Lung microvascular endothelial cell (primary cell): ENCODE data around the gene OR2AG1. TPM values are rescaled to one million over a fixed set of nuclear protein-coding genes. Genes with fewer than 3 reads are reported as not detected.

Source experiments
- DNase-seq, 2 donors: peaks; one replicate each; pipeline versions ENCODE4 v3.0.0 to v3.0.0-alpha.2; 2010; ENCODE audit warnings: low read depth in 2 of 2
- total RNA-seq: library from RNA; depleted of rRNA; stranded (reverse); fragments of >200 nt; gene quantifications from 2 replicates; pipeline ENCODE4 v1.2.1, GENCODE V29; 2014

OR2AG1 gene
- not detected in 2 replicates for total RNA-seq

GRCh38 chr11:6782720-6783119 is at the start of gene OR2AG1:
Gene OR2AG1 (plus strand): TSS chr11:6783020. CDS start chr11:6785038, 2,018 bp downstream.
- no peak for DNase-seq

GRCh38 chr11:6733326-6734275 is 49.2 kb upstream of the OR2AG1 start:
- no peak for DNase-seq

- no peak for DNase-seq
Observed at GRCh38 chr11:6734616-6735015, 48.2 kb upstream of the OR2AG1 start.

DNA sequence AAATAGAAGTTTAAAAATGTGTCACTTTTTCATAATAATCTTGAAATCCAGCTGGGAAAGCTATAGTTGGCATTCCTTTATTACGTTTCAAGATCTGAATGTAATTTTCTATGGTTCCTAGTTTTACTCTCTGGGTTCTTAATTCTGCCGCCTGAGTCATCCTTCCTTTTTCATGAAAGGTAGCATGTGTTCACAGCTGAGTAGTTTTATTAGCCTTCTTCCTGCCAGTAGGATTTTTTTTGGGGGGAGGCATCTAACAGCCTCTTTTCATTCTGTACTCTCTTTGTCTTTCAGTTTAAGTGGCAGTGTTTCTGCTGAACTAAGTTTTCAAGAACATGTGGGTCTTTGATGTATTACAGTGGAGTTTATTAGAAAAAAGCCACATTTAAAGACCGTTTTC is 47.5 kb upstream of the OR2AG1 start:
- DNase-seq, result peak in 1 of 2 donors; percentile 73

DNA sequence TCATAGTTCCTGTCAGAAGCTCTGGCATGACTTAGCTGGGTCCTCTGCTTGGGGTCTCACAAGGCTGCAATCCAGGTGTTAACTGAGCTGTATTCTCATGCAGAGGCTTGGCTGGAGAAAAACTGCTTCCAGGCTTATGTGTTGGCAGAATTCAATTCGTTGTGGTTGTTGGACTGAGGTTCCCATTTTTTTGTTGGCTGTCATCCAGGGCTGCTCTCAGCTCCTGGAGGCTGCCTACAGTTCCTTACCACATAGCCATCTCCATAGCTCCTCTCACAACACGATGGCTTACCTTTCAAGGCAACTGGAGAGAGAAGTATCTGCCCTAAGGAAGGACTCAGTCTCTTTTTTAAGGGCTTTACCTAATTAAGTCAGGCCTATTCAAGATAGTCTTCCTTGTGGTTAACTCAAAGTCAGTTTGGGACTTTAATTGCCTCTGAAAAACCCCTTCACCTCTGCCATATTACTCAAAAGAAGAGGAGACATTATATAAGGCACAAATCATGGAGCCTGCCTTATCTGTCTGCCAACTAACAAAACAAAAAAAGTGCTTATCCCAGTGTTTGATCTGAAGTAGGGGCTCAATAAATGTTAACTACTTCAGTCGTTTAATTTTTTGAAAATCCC is 46.2 kb upstream of the OR2AG1 start:
- no peak for DNase-seq

DNA sequence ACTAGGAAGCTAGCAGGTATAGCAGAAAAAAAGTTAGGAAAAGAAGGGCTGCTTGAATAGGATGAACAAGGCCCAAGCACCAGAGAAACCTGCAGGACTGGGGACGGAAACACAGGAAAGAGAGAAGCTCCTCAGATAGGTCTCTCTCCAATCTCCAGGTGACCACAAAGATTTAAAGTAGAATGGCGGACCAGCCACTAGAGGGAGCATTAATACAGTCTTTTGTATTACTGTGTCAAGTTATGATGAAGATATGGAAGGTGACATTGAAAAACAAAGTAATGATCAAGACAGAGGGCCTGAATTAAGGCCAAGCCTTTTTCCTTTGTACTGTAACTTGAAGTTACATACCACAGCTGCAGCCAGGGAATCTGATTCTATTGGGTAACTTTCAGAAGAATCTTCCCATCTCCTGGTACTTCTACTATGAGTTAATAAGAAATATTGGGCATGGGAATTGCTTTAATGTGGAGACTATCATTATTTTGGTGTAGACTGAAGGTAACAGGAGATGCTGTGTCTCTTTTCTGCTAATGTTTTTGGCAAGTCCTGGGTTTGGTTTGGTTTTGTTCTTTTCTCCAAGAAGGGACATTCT is 44.9 kb upstream of the OR2AG1 start:
- peak; percentile 62 to 68 for DNase-seq

DNA sequence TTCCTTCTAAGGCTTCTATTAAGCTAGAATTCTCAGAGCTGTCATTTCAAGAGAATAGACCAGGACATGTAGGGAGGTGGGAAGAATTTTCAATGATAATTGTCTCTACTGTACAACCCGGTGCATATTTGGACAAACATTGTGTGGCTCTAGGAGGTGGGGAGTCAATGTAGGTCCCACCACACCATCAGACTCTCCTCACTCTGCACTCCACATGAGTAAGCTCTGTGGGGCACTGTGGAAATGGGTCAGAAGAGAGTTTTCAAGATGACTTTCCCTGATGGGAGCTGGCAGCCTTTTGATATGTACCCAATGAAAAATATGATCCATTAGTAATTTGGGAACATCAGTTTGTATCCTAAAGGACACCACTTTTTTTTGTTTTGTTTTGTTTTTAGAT is 44.2 kb upstream of the OR2AG1 start:
- no peak for DNase-seq

DNA sequence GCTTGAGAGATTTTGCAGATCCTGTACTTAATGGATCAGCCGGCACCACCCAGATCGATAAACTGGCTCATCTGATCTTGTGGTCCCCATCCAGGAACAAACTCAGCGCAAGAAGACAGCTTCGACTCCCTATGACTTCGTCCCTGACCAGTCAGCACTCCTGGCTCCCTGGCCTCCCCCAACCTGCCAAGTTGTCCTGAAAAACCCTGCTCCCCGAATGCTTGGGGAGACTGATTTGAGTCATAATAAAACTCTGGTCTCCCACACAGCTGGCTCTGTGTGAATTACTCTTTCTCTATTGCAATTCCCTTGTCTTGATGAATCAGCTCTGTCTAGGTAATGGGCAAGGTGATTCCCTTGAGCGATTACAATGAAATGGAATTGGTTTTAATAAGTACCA is 40.6 kb upstream of the OR2AG1 start:
- DNase-seq, result no peak

DNA sequence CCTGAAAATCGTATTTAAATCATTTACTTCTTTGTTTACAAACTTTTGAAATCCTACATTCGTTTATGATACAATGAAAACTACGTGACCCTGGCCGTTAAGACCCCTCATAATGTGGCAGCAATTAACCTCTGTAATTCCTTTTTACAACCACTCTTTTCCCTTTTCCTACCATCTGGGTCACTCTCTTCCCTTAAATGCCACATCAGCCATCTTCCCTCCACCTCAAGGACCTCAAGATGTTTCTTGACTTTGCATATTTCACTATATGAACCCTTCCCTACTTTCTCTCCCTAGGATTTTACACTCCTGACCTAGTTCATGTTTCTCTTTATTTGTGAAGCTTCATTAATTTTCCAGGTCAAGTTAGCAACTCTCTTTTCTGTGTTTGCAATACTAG is 37.8 kb upstream of the OR2AG1 start:
- no peak for DNase-seq

DNA sequence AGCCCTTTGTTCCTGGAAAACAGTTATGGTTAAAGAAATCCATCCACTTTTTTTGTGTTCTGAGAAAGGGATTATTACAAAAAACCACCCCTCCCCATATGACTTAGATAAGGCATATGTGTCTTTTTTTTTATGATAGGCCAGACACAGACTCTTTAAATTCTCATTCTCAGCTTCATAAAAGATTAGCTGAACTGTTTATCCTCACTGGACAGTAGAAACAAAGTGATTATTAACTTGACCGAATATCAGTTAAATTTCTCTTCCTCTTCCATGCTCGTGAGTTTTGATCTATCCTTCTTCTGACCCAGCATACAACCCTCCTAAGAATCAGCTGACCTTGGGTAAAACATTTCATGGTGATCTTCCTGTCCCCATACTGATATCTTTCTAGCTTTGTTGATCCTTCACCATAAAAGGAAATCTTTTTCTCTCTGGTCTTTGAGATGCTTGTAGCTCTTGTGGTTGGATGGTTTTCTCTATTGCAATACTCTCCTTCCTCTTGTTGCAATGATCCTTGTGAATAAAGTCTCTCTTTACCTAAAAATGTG is 37.3 kb upstream of the OR2AG1 start:
- peak in 1 of 2 donors; percentile 43 for DNase-seq

DNA sequence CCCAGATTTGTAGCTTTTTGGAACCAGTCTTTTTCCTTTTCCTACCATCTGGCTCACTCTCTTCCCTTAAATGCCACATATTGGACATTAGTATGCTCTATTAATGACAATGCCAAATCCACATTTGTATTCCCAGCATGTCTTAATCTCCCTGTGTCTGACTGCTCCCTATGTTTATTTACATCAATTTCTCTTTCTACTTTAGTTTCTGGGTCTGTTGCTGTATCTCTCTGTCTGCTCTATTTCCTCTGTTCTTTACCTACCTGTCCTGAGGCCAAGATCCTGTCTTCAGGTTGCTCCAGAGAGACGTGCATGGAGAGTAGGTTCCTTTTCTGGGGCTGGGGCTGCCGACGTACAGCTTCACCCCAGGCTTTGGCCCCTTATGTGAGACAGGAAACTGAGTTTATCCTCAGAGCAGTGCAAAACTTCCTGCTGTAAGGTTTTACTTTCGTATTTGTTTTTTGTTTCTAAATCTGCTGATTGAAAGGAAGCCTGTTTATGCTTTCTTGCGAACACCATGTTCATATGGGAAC is 36.7 kb upstream of the OR2AG1 start:
- peak; percentile 55 to 88 for DNase-seq

DNA sequence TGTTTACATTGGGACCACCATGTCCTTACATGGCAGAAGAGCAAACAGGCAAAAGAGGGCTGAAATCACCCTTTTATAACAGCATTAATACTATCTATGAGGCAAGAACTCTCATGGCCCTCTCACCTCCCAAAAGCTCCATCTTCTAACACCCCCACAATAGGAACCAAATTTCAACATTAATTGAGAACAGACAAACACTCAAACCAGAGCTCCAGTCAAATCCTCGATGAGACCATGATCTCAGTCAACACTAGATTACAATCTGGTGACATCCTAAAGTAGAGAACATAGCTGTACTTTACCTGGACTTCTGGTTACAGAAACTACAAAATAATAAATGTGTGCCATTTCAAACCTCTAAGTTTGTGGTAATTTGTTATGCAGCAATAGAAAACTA is 36.2 kb upstream of the OR2AG1 start:
- no peak for DNase-seq

DNA sequence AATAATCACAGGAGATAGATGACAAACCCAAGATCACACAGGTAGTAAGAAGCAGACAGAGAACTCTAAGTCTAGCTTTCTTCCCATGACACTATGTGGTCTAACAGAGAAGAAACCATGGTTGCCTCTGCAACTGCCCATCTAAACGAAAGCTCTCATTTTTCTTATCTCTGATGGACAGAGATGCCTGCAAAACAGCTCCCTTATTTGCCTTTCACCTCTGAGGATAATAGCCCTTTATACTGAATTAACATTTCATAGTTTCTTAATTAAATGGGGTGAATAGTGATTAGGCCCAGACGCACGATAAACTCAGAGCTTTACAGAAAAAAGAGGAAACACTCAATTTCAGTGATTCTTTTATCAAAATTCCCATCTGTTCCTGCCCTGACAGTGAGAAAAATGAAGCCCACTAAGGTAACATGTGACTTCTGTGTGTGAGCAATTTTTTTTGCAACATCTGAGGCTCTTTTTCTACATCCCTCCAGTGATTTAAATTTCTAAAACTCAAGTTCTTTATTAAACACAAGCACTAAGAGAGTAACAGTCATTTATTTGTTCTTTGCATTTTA is 35.6 kb upstream of the OR2AG1 start:
- peak in 1 of 2 donors; percentile 17 for DNase-seq

DNA sequence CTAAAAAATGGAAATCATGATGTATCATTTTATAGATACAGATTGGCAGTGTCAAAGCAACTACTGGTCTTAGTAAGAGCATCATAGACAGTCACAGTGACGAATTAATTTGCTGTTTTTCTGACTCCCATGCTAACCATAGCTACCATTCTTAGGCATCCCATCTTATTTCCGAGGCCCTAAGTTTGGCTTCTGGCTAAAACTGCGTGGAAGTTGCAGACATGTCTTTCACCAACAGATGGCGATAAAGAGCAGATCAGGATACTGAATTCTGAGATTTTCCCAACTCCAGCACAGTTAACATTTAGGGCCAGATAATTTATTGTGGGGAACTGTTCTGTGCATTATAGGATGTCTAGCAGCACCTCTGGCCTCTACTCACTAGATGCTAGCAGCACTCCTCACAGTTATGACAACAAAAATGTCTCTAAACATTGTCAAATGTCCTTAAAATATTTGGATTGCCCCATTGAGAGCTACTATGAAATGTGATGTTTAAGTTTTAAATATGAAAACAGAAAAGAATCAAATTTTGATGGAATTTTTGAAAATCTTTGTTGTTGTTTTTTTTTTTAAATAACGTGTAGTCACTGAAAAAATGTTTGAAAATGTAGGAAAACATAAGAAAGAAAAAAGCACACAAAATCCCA is 27.4 kb upstream of the OR2AG1 start:
- peak; percentile 44 to 48 for DNase-seq

- DNase-seq, result no peak
Observed at GRCh38 chr11:6755953-6756347, 26.9 kb upstream of the OR2AG1 start.

GRCh38 chr11:6757373-6757967 is 25.4 kb upstream of the OR2AG1 start:
- peak; percentile 82 to 83 for DNase-seq

DNA sequence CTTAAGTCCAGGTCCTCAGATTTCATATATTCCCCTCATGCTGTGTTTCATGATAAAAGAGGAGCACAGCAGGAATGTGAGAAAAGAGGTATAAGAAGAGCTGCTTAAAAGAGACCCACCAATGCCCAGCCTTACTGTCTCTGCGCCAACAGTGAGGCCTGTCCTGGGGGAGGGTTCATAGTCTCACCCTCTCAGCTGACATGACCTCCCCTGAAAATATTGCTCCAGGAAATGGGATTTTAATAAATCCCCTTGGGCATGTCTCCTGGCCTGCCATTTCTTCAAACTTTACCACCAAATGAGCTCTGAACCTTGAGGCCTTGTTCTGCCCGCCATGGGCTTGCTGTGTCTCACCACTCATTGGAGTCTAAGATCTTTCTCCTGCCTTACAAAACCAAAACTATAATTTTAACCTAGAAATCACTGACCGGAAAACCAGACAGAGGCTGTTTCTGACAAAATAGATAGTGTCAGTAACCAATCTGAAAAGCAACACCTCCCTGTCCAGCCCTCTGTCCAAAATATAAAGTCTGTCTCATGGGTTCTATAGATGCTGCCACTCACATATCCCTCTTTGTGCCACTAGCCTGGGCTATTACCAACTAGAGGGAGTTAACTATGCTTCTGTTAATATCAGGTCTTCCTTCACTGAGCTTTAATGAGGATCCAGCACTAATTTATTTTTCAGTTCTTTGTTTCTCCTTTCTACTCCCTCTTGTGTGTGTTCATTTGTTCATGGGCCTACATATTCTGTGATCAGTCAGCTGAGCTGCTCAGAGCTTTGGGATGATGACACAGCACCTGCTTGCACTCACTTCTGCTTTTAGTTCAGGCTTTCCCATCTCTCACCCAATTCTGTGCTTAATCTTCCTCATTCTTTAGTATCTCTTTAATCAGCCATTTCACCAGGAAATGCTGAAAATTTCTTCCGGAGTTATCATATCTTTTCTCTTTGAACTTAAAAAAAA is 10.6 kb upstream of the OR2AG1 start, which contains the start of gene OR2AG2:
TSS of gene OR2AG2 (minus strand) at position 51 of the 968 bp plus-strand sequence. CDS start 3,019 bp downstream, outside the sequence.
- DNase-seq, result no peak

DNA sequence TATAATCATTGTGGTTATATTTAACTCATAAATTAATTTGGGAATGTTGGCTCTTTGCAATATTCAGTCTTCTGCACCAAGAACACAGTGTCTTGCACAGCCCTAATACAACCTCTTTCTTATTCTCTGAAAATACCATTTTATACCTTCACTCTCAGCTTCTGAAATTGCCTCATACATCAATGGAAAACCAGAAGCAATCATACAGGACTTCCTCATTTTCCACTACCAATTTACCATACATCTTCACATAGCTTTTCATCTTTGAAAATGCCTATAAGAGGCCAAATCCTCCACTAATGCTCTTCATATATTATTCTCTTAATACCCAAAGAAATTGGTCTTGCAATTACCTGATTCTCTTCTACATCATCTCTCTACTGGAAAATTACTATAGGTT is 4.3 kb upstream of the OR2AG1 start:
- no peak for DNase-seq

GRCh38 chr11:6780829-6781228 is 2.0 kb upstream of the OR2AG1 start:
- DNase-seq, result no peak
